Peyer's patch (tissue), 4 donors: ENCODE measurements around the gene CCDC3. TPM values are rescaled to one million over a fixed set of nuclear protein-coding genes. Genes with fewer than 3 reads are reported as not detected.
"Not testable (repeated sequence)": the region's sequence is repeated elsewhere in the genome, so short reads cannot be mapped to it uniquely, and the experiment has no call there.

Source experiments
- DNase-seq, 3 donors: peaks; one replicate each; pipeline ENCODE4 v3.0.0-alpha.2; 2017 to 2019
- H3K27ac ChIP-seq, 4 donors: fragments of 200-600 bp; sonication (generic); one replicate each; pipeline ENCODE4 v1.5.1; 2016 to 2019
- H3K27me3 ChIP-seq, 2 donors: fragments of 200-600 bp; sonication (generic); one replicate each; pipeline ENCODE4 v1.5.1; 2019
- H3K36me3 ChIP-seq, 3 donors: fragments of 200-600 bp; sonication (generic); one replicate each; pipeline ENCODE4 v1.5.1; 2016 to 2019
- H3K4me1 ChIP-seq, 4 donors: fragments of 200-600 bp; sonication (generic); one replicate each; pipeline ENCODE4 v1.5.1; 2016 to 2019
- H3K4me3 ChIP-seq, 4 donors: fragments of 200-600 bp; sonication (generic); 1 replicate in 3 of 4; 2 replicates in 1 of 4; pipeline ENCODE4 v1.5.1; 2016 to 2019; ENCODE audit warnings: mild to moderate bottlenecking in 1 of 4
- H3K9me3 ChIP-seq, 4 donors: fragments of 200-600 bp; sonication (generic); one replicate each; pipeline ENCODE4 v1.5.1; 2016 to 2019; ENCODE audit warnings: mild to moderate bottlenecking in 1 of 4
- POLR2A ChIP-seq, 2 donors: fragments of 450-650 bp; IDR thresholded peaks; one replicate each; pipeline ENCODE4 v1.5.1; 2017; ENCODE audit warnings: antibody characterized with exemption in 2 of 2, mild to moderate bottlenecking in 2 of 2, moderate library complexity in 2 of 2
- total RNA-seq, 4 donors: library from RNA; depleted of rRNA; stranded (reverse); fragments of >200 nt; gene quantifications; one replicate each; pipeline ENCODE4 v1.1.0, GENCODE V29; 2016
- TF ChIP-seq, protein P1 (sequence below), 6 experiments: fragments of 450-650 bp in 4 of 6; fragments of 200-600 bp in 2 of 6; sonication (generic) in 1 of 6; IDR thresholded peaks; one replicate each; pipeline ENCODE4 v1.5.1; 2017 to 2019; ENCODE audit warnings: antibody characterized with exemption in 6 of 6, mild to moderate bottlenecking in 3 of 6, moderate library complexity in 1 of 6

CCDC3 gene
- total RNA-seq, 4 donors from 2014 or later: 1.1 to 3.9 (median 2.7) TPM

DNA sequence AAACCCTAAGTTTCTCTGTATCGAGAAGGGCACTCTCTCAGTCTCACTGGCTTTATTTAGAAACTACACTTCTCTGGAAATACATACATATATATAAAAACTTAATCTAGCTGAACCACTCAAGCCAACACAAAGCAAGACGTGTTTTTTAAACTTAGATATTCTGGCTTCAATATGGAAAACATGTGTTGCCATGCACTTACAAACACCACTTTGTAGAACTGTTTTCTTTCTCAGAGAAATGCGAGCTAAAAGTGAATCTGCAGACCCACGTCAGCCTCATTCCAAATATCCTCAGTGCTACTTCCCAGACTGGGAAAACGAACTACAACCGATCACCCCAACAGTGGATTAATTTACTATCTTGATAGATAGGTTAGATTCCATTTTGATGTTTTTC is 1.7 kb downstream of the CCDC3 start:
- Histone ChIP-seq H3K4me3 (no peak overlapping the region), H3K9me3 (no peaks in the 10 kb centered on the region), H3K27ac (no peak overlapping the region), H3K27me3 (no peaks in the 10 kb centered on the region), H3K4me1 (peaks cover 0 to 8% (median 2%) of the 10 kb centered on the region in 4 donors), H3K36me3 (no peaks in the 10 kb centered on the region)
- TF ChIP-seq, protein P1, sequence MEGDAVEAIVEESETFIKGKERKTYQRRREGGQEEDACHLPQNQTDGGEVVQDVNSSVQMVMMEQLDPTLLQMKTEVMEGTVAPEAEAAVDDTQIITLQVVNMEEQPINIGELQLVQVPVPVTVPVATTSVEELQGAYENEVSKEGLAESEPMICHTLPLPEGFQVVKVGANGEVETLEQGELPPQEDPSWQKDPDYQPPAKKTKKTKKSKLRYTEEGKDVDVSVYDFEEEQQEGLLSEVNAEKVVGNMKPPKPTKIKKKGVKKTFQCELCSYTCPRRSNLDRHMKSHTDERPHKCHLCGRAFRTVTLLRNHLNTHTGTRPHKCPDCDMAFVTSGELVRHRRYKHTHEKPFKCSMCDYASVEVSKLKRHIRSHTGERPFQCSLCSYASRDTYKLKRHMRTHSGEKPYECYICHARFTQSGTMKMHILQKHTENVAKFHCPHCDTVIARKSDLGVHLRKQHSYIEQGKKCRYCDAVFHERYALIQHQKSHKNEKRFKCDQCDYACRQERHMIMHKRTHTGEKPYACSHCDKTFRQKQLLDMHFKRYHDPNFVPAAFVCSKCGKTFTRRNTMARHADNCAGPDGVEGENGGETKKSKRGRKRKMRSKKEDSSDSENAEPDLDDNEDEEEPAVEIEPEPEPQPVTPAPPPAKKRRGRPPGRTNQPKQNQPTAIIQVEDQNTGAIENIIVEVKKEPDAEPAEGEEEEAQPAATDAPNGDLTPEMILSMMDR (IDR thresholded peaks at IDR 0.05): no peak
- TF ChIP-seq POLR2A (IDR thresholded peaks at IDR 0.05): no peak
- no peak for DNase-seq

DNA sequence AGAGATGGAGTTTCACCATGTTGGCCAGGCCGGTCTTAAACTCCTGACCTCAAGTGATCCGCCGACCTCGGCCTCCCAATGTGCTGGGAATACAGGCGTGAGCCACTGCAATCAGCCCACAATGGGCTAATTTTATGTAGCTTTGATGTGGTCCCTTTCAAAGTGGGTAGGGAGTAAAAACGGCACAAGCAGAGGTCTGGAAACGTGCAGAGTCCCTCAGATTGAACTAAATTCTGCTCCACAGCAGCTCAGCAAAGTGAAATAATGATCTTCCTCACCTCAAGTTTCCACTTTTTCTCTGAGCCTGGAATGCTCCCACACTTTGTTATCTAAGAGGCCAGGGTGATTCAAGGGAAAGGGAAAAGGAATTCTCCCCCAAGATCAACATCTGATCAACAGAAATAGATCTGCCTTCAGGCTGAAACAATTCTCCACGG is 6.1 kb downstream of the CCDC3 start:
- Histone ChIP-seq H3K36me3 (no peaks in the 10 kb centered on the region), H3K27ac (no peak overlapping the region), H3K9me3 (no peaks in the 10 kb centered on the region), H3K4me3 (no peak overlapping the region), H3K27me3 (no peaks in the 10 kb centered on the region), H3K4me1 (no peaks in the 10 kb centered on the region)
- TF ChIP-seq POLR2A (IDR thresholded peaks at IDR 0.05): no peak
- TF ChIP-seq, protein P1 (IDR thresholded peaks at IDR 0.05): no peak
- no peak for DNase-seq

DNA sequence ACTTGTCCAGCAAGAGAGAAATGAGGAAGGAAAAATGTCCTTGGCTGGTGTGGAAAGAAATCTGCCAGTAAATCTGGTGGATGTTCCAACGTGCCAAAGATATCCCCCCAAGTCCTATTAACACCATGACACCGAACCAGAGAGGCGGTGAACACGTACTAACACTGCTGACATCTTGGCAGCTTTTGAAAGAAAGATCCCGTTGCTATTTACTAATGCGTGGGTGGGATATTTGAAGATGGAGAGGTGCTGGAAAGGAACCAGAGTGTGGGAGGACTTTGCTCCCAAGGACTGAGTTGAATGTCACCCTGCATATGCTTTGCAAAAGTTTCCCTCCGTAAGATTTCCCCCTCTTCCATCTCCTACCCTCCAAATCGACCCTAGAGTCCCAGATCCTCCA is 7.9 kb downstream of the CCDC3 start:
- Histone ChIP-seq H3K36me3 (no peaks in the 10 kb centered on the region), H3K4me1 (no peaks in the 10 kb centered on the region), H3K4me3 (no peak overlapping the region), H3K27me3 (no peaks in the 10 kb centered on the region), H3K9me3 (no peaks in the 10 kb centered on the region), H3K27ac (no peak overlapping the region)
- no peak for TF ChIP-seq POLR2A (IDR thresholded peaks at IDR 0.05)
- TF ChIP-seq, protein P1 (IDR thresholded peaks at IDR 0.05): no peak
- DNase-seq: no peak

DNA sequence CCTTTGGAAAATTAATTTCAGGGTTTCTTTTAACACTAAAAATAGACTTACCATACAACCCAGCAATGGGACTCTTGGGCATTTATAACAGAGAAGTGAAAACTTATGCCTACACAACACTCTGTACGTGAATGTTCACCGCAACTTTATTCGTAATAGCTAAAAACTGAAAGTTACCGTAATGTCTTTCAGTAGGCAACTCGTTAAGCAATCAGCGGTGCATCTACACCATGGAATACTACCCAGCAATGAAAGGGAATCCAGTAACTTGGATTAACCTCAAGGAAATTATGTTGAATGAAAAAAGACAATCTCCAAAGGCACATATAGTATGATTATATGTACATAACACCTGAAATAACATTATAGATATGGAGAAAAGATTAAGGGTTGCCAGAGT is 16.2 kb downstream of the CCDC3 start:
- no peaks in the 10 kb centered on the region for H3K9me3 ChIP-seq
- no peaks in the 10 kb centered on the region for H3K4me1 ChIP-seq
- DNase-seq: no peak
- no peak overlapping the region for H3K4me3 ChIP-seq
- no peak overlapping the region for H3K27ac ChIP-seq
- H3K36me3 ChIP-seq: no peaks in the 10 kb centered on the region
- TF ChIP-seq, protein P1 (IDR thresholded peaks at IDR 0.05): no peak
- no peak for TF ChIP-seq POLR2A (IDR thresholded peaks at IDR 0.05)
- no peaks in the 10 kb centered on the region for H3K27me3 ChIP-seq

DNA sequence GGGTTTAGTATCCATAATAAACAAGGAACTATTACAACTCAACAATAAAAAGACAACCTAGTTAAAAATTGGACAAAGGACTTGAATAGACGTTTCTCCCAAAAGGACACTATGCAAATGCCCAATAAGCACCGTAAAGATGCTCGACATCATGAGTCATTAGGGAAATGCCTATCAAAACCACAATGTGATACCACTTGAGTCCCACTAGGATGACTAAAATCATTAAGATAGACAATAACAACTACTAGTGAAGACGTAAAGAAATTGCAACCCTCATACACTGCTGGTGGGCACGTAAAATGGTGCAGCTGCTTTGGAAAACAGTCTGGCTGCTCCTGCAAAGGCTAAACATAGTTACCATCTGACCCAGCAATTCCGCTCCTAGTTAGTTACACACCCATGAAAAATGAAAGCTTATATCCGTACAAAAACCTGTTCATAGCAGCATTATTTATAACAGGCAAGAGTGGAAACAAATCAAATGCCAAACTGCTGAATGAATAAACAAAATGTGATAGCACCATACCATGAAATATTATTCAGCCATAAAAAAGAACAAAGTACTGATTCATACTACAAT is 17.3 kb downstream of the CCDC3 start:
- no peak for TF ChIP-seq POLR2A (IDR thresholded peaks at IDR 0.05)
- TF ChIP-seq, protein P1 (IDR thresholded peaks at IDR 0.05): no peak
- DNase-seq: no peak
- Histone ChIP-seq H3K4me3 (no peak overlapping the region), H3K9me3 (no peaks in the 10 kb centered on the region), H3K36me3 (no peaks in the 10 kb centered on the region), H3K27me3 (no peaks in the 10 kb centered on the region), H3K27ac (no peak overlapping the region), H3K4me1 (no peaks in the 10 kb centered on the region)

DNA sequence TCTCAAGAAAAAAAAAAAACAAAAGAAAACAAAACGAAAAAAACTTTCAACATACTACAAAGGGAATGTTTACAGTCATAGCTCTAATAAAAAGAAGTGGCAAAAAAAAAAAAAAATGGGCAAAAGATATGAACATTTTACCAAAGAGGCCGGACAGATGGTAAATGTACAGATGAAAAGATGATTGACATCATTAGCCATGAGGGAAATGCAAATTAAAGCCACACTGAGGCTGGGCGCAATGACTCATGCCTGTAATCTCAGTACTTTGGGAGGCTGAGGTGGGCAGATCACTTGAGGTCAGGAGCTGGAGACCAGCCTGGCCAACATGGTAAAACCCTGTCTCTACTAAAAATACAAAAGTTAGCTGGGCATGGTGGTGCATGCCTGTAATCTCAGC is 17.9 kb downstream of the CCDC3 start:
- H3K27me3 ChIP-seq, H3K36me3 ChIP-seq, H3K9me3 ChIP-seq, H3K4me3 ChIP-seq, H3K4me1 ChIP-seq, H3K27ac ChIP-seq, DNase-seq: not testable (repeated sequence)
